Activated CD8-positive, alpha-beta T cell treated with anti-CD3 and anti-CD28 coated beads for 36 hours (primary cell): ENCODE data around the gene PRR3. TPM values are rescaled to one million over a fixed set of nuclear protein-coding genes. Genes with fewer than 3 reads are reported as not detected.

Experiments used
- ATAC-seq: fragments of 200-7000 bp; cut with Tn5 transposase; one replicate; pipeline ENCODE4 v1.10.0; 2021; ENCODE audit warnings: mild to moderate bottlenecking, moderate library complexity
- CTCF ChIA-PET: fragments of 350-600 bp; sonication (Branson Sonifier 250); formaldehyde crosslinking; loops from one replicate; lab custom pipeline; 2021; ENCODE audit warnings: antibody characterized with exemption; lab: Charles Lee
- POLR2A ChIA-PET: fragments of 350-600 bp; sonication (Branson Sonifier 250); formaldehyde crosslinking; loops from one replicate; lab custom pipeline; 2021; ENCODE audit warnings: antibody characterized with exemption; lab: Charles Lee
- DNase-seq: peaks from one replicate; pipeline ENCODE4 v3.0.0-alpha.2; 2020
- H3K27ac Mint-ChIP-seq: one replicate; pipeline ENCODE4 v1.8.0; 2021; ENCODE audit warnings: mild to moderate bottlenecking, mixed read lengths
- H3K27me3 Mint-ChIP-seq: one replicate; pipeline ENCODE4 v1.8.0; 2021; ENCODE audit warnings: mixed read lengths
- H3K36me3 Mint-ChIP-seq: one replicate; pipeline ENCODE4 v1.8.0; 2021; ENCODE audit warnings: low read depth, mixed read lengths
- H3K4me1 Mint-ChIP-seq: one replicate; pipeline ENCODE4 v1.8.0; 2021; ENCODE audit warnings: low read depth, mixed read lengths
- H3K4me3 Mint-ChIP-seq: one replicate; pipeline ENCODE4 v1.8.0; 2021; ENCODE audit warnings: mild to moderate bottlenecking, moderate library complexity, mixed read lengths
- H3K9me3 Mint-ChIP-seq: one replicate; pipeline ENCODE4 v1.8.0; 2021; ENCODE audit warnings: mixed read lengths
- CTCF ChIP-seq: fragments of 200-600 bp; IDR thresholded peaks from one replicate; pipeline ENCODE4 v1.8.0; 2022; ENCODE audit warnings: antibody characterized with exemption, mild to moderate bottlenecking
- intact Hi-C: fragments of 100-400 bp; cut with micrococcal nuclease; formaldehyde crosslinking; loops from one replicate; pipeline ENCODE4 v1.10.0; 2022
- total RNA-seq, 2 experiments: library from RNA; stranded (reverse); gene quantifications; one replicate each; pipeline ENCODE4 v1.2.3, GENCODE V29; 2021

Gene PRR3
- total RNA-seq, 2 experiments from 2014 or later, result 23.0 to 24.6 TPM

- intact Hi-C loops, result no loop called here
- ChIA-PET CTCF (interaction anchor here (0.7 to 2.1 kb wide), 5 partner anchors 14 to 141 kb away, joined by 3 to 13 read pairs (median 5); no protein-coding TSS in a partner anchor), POLR2A (interaction anchor here (0.7 to 3.9 kb wide), 7 partner anchors 10 to 497 kb away, joined by 3 to 29 read pairs (median 3); partner anchors contain the start of gene PRR3)
- Mint-ChIP-seq H3K27me3 (no peaks in the 10 kb centered on the region), H3K36me3 (peaks cover 58% of the 10 kb centered on the region), H3K4me1 (peaks cover 6% of the 10 kb centered on the region), H3K27ac (no peak overlapping the region), H3K4me3 (no peak overlapping the region), H3K9me3 (no peaks in the 10 kb centered on the region)
- no peak for TF ChIP-seq CTCF
- DNase-seq (no peak), ATAC-seq (no peak)
Observed at GRCh38 chr6:30589754-30590358, 32.8 kb downstream of the PRR3 start.

GRCh38 chr6:30590509-30590908 is 33.4 kb downstream of the PRR3 start:
- no peak for DNase-seq
- Mint-ChIP-seq H3K4me3 (no peak overlapping the region), H3K36me3 (peaks cover 55% of the 10 kb centered on the region), H3K27me3 (no peaks in the 10 kb centered on the region), H3K4me1 (peaks cover 6% of the 10 kb centered on the region), H3K27ac (peak overlapping the region; percentile 47), H3K9me3 (no peaks in the 10 kb centered on the region)
- ChIA-PET POLR2A (interaction anchor here (0.7 to 3.9 kb wide), 10 partner anchors 10 to 497 kb away, joined by 3 to 29 read pairs (median 4); partner anchors contain the start of gene PRR3), CTCF (interaction anchor here (0.7 to 2.1 kb wide), 8 partner anchors 10 to 140 kb away, joined by 3 to 13 read pairs (median 4); no protein-coding TSS in a partner anchor)
- ATAC-seq, result no peak
- intact Hi-C loops, result no loop called here
- TF ChIP-seq CTCF, result no peak

GRCh38 chr6:30591008-30591407 is 33.9 kb downstream of the PRR3 start:
- ATAC-seq, result no peak
- intact Hi-C loops, result no loop called here
- Mint-ChIP-seq H3K4me1 (peaks cover 6% of the 10 kb centered on the region), H3K36me3 (peaks cover 52% of the 10 kb centered on the region), H3K27ac (peak overlapping the region; percentile 53), H3K9me3 (no peaks in the 10 kb centered on the region), H3K27me3 (no peaks in the 10 kb centered on the region), H3K4me3 (no peak overlapping the region)
- DNase-seq, result no peak
- TF ChIP-seq CTCF, result no peak
- POLR2A ChIA-PET, result interaction anchor here (0.8 to 3.9 kb wide), 7 partner anchors 9 to 143 kb away, joined by 3 to 29 read pairs (median 6); no protein-coding TSS in a partner anchor
- CTCF ChIA-PET, result interaction anchor here (1.1 to 2.1 kb wide), 7 partner anchors 10 to 138 kb away, joined by 4 to 13 read pairs (median 5); no protein-coding TSS in a partner anchor

GRCh38 chr6:30592287-30592686 is 35.2 kb downstream of the PRR3 start:
- Mint-ChIP-seq H3K27ac (peak overlapping the region; percentile 5), H3K4me1 (peaks cover 10% of the 10 kb centered on the region), H3K4me3 (no peak overlapping the region), H3K9me3 (no peaks in the 10 kb centered on the region), H3K27me3 (no peaks in the 10 kb centered on the region), H3K36me3 (peaks cover 45% of the 10 kb centered on the region)
- no peak for TF ChIP-seq CTCF
- CTCF ChIA-PET, result interaction anchor here (1.1 to 10.1 kb wide), 4 partner anchors 8 to 110 kb away, joined by 3 to 115 read pairs (median 4); no protein-coding TSS in a partner anchor
- POLR2A ChIA-PET, result interaction anchor here (0.8 to 3.9 kb wide), 7 partner anchors 8 to 106 kb away, joined by 3 to 29 read pairs (median 8); no protein-coding TSS in a partner anchor
- DNase-seq (no peak), ATAC-seq (no peak)
- intact Hi-C loops, result no loop called here
